HG02623 (cell line): Measurements from ENCODE around the gene ATF1.

Experiments used
- ATAC-seq: cut with Tn5 transposase; IDR thresholded peaks from one replicate; pipeline ENCODE4 v1.9.1; 2021; ENCODE audit warnings: moderate library complexity; ENCODE audit not compliant: unreplicated experiment

ATF1 gene

DNA sequence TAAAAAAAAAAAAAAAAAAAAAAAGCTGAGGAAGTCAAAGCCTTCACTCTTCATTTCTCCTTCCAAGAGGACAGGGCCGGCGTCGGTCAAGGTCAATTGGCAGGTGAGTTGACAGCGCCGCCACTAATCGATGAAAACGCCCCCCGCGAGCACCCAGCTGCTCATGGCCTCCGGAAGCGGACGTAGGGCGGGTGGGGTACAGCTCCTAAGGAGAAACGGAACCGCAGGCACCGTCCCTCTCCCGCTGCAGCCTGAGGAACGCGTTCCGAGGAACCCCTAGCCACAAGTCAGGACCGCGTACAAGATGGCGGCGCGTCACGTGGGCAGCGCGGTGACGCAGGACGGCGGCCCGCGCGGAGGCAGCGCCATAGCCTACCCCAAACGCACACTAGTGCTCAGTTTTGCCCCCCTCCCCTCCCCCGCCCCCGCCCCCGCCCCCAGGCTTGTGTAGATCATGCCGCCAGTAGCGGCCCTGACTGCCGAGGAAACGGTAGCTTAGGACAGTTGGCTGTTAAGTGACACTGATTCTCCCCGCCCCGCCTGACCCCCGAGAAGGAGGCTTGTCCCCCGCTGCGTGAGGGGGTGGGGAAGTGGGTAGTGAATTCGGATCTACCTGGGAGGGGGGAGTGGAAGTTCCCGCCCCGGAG is at the start of gene ATF1:
ATF1 (plus strand) TSS at position 463 of the 647 bp plus-strand sequence. CDS start 16,045 bp downstream, outside the sequence.
- ATAC-seq, result peak; percentile 70

- ATAC-seq, result no peak
These were observed 48.7 kb upstream of the ATF1 start for GRCh38 chr12:50715174-50715573.

- no peak for ATAC-seq
These were observed 45.1 kb upstream of the ATF1 start for GRCh38 chr12:50718760-50719159.

- ATAC-seq, result no peak
These were observed 43.8 kb upstream of the ATF1 start for GRCh38 chr12:50720085-50720484.

DNA sequence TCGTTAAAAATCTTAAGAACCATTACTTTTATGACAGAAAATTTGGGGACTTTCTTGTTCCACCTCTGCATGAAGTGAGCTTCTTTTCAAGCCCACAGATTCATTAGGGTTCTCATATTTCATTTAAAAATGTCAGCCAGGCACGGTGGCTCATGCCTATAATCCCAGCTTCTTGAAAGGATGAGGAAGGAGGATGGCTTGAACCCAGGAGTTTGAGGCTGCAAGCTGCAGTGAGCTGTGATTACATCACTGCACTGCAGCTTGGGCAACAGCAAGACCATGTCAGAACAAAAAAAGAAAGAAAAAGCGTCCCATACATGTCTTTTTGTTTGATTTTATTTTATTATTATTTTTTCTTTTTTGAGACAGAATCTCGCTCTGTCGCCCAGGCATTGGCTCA is 43.4 kb upstream of the ATF1 start:
- no peak for ATAC-seq

GRCh38 chr12:50723865-50724264 is 40.0 kb upstream of the ATF1 start:
- ATAC-seq, result no peak

- no peak for ATAC-seq
These were observed 38.6 kb upstream of the ATF1 start for GRCh38 chr12:50725011-50725942.

GRCh38 chr12:50727466-50727865 is 36.4 kb upstream of the ATF1 start:
- ATAC-seq, result no peak

DNA sequence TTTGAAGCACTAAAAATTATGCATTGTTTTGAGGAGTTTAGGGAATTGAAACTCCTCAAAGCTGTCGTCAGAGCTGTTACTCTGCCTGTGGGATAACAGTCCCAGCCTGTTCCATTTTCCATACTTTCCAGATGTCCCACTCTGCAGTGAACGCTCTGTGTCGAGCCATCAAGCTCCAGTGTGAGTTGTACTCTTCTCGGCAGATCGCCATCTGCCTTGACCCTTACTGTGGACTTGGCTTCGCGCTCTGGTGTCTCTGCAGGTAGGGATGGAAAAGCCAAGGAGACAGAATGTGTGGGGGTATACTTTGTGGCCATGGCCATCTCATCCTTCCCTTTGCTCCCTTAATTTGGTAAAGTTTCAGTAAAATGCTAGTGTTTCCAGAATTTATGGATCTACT is 35.5 kb upstream of the ATF1 start:
- no peak for ATAC-seq

GRCh38 chr12:50728841-50729240 is 35.1 kb upstream of the ATF1 start:
- ATAC-seq, result no peak

- no peak for ATAC-seq
These were observed 31.3 kb upstream of the ATF1 start for GRCh38 chr12:50732591-50732990.

GRCh38 chr12:50733706-50734105 is 30.2 kb upstream of the ATF1 start:
- no peak for ATAC-seq

DNA sequence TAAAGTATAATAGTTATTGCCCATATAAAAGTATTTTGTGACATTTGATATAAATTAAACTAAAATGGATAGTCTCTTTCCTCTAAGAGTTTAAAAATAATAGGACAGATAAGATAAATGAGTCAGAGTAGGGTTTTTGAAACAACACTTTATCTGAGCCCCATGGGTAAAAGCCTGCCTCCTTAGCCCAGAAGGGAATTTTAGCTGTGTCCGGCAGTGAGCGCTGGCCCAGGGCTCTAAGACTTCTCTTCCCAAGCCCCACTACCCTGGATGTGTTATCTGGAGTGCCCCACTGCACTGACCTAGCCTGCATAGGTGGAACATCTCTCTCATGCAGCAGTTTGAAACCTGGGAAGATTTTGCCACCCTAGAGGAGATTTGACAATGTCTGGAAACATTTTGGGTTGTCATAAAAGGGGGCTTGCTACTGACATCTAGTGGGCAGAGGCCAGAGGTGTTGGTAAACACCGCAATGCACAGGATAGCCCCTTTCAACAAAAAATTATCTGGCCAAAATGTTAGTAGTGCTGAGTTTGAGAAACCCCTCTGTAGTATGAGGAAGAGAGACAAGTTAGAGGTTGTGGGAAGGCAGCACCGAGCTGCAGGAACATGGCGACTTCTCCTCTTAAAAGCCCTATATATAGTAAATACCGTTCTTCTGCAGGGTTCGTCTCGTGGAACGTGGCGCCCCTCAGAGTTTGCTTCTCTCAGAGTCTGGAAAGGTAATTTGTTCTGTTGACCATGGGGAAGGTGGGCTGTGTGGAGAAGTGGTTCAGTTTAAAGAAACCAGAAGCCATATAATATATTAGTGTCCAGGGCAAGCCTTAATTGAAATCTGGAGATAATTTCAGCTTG is 29.3 kb upstream of the ATF1 start:
- ATAC-seq, result no peak

DNA sequence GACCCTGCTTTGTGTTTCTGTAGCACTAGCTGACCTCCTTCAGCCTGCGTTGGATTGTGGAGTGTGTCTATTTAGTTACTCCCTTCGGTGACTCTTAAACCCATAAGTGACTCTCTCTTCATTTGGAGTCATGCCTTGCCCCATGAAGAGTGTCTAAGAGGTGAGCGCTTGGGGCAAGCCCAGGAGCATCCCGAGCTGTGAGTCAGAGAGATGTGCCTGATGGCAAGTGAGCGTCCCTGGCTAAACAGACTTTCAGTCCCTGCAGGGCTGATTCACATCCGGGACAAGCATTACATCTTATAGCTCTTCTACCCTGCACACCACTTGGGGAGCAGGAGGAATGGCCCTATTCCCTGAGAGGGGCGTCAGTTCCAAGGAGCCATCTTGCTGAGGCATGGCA is 24.3 kb upstream of the ATF1 start:
- no peak for ATAC-seq

DNA sequence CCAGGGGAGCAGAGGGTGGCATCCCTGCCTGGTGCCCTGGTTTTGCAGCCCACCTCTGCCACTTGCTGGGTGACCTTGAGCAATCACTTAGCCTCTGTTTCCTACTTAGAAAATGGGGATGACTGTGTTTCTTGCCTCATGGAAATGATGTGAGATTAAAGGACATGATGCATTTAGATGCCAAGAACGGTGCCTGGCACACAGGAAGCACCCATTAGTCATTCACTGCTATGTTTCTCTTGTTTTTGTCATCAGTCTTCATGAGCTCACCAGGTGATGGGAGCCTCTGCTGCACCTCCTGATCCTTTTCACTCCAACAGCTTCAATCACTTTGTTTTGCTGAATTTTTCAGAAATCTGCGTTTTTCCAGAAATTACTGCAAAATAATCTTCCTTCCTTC is 23.6 kb upstream of the ATF1 start:
- no peak for ATAC-seq

GRCh38 chr12:50742776-50743175 is 21.1 kb upstream of the ATF1 start:
- no peak for ATAC-seq

DNA sequence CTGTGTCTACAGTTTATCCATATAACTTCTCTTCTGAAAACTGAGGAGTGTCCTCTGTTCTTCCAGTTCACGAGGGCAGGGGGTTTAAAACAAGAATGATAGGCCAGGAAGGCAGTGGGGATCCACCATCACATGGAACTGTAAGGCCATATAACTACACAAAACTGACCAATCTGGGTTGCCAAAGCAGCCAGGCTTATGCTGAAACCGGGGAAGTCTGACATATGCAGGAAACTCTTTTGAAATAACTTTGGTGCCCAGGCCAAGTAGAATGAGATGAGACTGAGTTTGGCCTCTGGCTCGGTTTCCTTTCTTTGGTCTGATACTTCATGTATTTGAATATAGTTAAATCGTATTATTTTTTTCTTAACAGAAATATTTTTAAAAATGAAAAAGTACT is 18.0 kb upstream of the ATF1 start:
- ATAC-seq, result no peak

DNA sequence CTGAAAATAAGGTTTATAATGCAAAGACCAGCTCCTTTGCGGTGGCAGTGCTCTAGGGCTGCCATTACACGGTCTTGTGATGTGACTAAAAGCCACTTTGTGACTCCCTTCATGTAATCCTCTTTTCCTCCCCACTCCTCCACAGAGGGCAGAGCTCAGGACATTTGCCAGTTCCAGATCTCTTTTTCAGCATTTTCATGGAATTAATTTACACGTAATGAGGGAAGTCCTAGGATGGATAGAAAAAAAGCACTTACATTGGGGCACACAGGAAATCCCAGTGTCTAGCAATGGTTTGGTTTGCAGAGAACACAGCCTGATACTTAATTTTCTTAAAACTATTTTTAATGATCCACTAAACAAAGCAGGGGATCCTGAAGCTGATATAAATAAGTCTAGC is 17.5 kb upstream of the ATF1 start:
- no peak for ATAC-seq

DNA sequence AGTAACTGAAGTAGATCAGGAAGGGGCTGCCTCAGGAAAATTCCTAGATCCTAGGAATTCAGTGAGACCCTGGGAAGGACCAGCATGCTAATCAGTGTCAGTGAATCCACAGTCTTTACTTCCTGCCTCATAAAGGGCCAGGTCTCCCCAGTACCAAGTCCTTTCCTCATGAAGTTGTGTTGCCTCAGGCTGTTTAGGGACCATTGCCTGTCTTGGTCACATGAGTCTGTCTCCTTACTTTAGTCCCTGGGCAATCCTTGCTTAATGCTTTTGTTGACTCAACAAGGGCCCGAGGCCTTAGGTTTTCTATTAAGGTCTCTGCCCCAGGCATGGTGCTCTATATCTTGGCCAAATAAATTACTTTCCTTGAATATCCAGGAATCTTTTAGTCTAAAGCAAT is 16.1 kb upstream of the ATF1 start:
- no peak for ATAC-seq

DNA sequence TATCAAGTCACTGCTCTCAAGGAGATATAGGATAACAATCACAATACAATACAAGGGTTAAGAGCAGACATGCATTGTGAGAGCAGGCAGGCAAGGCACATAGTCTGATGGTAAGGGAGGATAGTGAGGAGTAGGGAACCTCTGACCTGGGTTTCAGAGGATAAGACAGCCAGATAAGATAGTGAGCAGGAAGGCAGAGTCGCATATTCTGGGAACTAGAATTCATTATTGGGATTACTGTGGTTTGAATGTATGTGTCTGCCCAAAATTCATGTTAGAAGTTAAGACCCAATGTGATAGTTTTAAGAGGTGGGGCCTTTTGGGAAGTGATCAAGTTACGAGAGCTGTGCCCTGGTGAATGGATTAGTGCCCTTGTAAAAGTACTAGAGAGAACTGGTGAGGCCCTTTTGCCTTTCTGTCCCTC is 14.4 kb upstream of the ATF1 start:
- no peak for ATAC-seq

DNA sequence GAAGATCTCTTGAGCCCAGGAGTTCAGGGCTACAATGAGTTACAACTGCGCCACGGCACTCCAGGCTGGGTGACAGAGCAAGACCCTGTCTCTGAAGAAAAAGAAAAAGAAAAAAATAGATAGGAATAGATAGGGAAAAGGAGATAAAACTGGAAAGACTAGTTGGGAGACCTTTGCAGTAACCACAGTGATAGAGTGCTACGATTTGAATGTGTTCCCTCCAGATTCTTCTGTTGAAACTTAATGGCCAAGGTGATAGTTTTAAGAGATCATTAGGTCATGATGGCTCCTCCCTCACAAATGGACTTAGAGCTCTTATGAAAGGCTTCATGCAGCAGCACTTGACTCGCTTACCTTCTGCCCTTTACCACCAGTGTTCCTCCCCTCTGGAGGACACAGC is 13.5 kb upstream of the ATF1 start:
- ATAC-seq, result no peak
